ENCODE measurements around the gene EXOSC2. TPM values are rescaled to one million over a fixed set of nuclear protein-coding genes. Genes with fewer than 3 reads are reported as not detected.
A peak's percentile ranks its signal among the peaks of the same experiment; 100 is the strongest.

EXOSC2 gene
- total RNA-seq, 2 donors from 2014 or later: 58.8 to 103 TPM

DNA sequence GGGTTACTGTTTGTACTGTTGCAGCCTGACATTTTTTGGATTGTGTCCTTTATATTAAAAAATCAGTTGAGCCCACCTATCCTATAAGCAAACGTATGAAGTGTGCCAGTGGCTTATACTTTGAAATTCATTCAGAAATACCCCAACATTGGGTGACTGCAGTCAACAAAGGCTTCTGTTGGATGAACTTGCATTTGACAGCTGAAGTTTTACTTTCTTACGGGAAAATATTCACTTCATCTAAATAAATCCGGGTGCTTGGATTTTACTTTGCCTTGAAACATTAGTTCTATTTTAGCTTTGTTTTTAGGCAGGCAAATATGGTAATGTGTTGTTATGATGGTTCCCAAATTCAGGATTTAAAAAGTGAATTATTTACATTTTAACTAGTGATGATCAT lies 21.7 kb downstream of the EXOSC2 start:
- Mint-ChIP-seq H3K27ac (no peak overlapping the region), H3K36me3 (no peaks in the 10 kb centered on the region), H3K4me1 (ENCODE audit: low read depth in 2 of 2) (peaks cover 29 to 30% of the 10 kb centered on the region in 2 donors), H3K27me3 (no peaks in the 10 kb centered on the region), H3K9me3 (no peaks in the 10 kb centered on the region), H3K4me3 (peak overlapping the region; percentile 96)
- DNase-seq (ENCODE audit: low spot score) (no peak), ATAC-seq (no peak)

DNA sequence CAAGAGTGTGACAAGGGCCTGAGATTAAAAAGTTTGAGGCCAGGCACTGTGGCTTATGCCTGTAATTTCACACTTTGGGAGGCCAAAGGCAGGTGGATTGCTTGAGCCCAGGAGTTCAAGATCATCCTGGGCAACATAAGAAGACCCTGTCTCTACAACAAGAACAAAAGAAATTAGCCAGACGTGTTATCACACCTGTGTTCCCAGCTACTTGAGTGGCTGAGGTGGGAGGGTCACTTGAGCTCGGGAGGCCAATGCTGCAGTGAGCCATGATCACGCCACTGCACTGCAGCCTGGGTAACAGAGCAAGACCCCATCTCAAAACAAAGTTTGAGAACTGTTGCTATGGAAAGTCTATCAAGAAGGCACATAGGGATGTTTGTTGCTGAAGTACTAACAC lies 25.0 kb downstream of the EXOSC2 start:
- DNase-seq (ENCODE audit: low spot score) (no peak), ATAC-seq (no peak)
- Mint-ChIP-seq H3K27ac (no peak overlapping the region), H3K9me3 (no peaks in the 10 kb centered on the region), H3K27me3 (no peaks in the 10 kb centered on the region), H3K36me3 (no peaks in the 10 kb centered on the region), H3K4me1 (ENCODE audit: low read depth in 2 of 2) (peaks cover 26 to 27% of the 10 kb centered on the region in 2 donors), H3K4me3 (no peak overlapping the region)

DNA sequence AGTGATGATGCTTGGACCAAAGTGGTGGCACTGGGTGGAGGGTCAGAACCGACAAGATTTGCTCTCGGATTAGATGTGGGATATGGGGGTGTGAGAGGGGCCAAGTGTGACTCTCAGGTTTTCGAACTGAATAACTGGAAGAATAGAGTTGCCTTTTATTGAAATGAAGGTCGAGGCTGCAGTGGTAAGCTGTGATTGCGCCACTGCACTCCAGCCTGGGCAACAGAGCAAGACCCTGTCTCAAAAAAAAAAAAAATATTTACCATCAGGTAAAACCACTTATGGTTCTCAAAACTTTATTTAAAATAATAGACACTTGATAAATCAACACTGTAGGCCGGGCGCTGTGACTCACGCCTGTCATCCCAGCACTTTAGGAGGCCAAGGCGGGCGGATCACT lies 27.2 kb downstream of the EXOSC2 start:
- no peak overlapping the region for H3K27ac Mint-ChIP-seq
- DNase-seq (ENCODE audit: low spot score): no peak
- H3K4me1 Mint-ChIP-seq (ENCODE audit: low read depth in 2 of 2): peaks cover 4 to 11% of the 10 kb centered on the region in 2 donors
- no peaks in the 10 kb centered on the region for H3K27me3 Mint-ChIP-seq
- H3K9me3 Mint-ChIP-seq: no peaks in the 10 kb centered on the region
- H3K4me3 Mint-ChIP-seq: no peak overlapping the region
- H3K36me3 Mint-ChIP-seq: no peaks in the 10 kb centered on the region
- ATAC-seq: no peak

DNA sequence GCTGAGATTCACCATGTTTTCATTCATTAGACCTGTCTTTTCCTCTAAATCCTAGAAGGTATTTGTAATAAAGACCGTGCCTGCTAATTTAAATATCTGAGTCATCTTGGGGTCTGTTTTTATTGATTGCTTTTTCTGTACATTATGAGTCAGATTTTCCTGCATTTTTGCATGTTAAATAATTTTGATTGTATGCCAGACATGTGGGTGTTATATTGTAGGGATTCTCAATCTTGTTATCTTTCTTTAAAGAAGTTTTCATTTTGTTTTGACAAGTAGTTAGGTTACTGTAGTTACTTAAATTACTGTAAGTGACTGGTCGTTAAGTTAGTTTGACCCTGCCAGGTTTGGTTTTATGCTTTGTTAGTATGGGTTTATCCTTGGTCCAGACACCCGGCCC lies 35.1 kb downstream of the EXOSC2 start:
- Mint-ChIP-seq H3K4me1 (ENCODE audit: low read depth in 2 of 2) (peaks cover 12 to 18% of the 10 kb centered on the region in 2 donors), H3K9me3 (no peaks in the 10 kb centered on the region), H3K36me3 (no peaks in the 10 kb centered on the region), H3K27ac (no peak overlapping the region), H3K27me3 (no peaks in the 10 kb centered on the region), H3K4me3 (no peak overlapping the region)
- no peak for ATAC-seq
- no peak for DNase-seq (ENCODE audit: low spot score)

DNA sequence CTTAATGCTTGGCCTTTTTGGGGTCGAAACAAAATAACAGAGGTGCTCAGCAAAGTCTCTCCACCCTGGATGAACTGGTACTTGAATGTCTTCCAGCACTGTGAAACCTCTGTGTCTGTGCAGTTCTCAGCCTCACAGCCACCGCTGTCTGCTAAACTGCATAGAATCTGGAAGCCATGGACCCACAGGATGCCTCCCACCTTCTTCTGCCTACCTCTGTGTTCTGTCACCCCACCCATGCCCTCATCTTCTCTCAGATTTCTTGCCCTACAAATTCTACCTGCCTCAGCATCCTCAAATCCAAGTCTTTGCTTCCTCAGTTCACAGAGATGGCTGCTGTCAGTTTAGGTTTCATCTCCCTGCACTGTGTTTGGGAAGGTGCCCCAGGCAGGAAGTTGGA lies 35.6 kb downstream of the EXOSC2 start:
- ATAC-seq (no peak), DNase-seq (ENCODE audit: low spot score) (no peak)
- H3K4me1 Mint-ChIP-seq (ENCODE audit: low read depth in 2 of 2): peaks cover 12 to 18% of the 10 kb centered on the region in 2 donors
- H3K4me3 Mint-ChIP-seq: no peak overlapping the region
- H3K9me3 Mint-ChIP-seq: no peaks in the 10 kb centered on the region
- H3K27me3 Mint-ChIP-seq: no peaks in the 10 kb centered on the region
- H3K36me3 Mint-ChIP-seq: no peaks in the 10 kb centered on the region
- H3K27ac Mint-ChIP-seq: peak overlapping the region in 1 of 2 donors; percentile 17

DNA sequence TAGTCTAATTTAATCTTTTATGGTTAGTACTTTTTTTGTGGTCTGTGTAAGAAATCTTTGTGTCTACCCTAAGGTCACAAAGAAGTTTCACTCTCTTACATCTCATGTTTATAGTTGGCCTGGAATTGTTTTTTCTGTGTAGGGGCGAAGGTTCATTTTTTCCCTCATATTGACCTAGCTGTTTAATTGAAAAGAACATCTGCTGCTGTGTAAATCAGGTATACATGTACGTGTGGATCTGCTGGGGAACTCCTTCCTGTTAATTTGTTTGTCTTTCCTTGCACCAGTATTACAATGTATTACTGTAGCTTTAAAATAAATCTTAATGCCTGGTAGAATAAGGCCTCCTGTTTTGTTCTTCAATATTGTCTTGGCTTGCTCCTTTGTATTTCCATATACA lies 37.8 kb downstream of the EXOSC2 start:
- Mint-ChIP-seq H3K4me1 (ENCODE audit: low read depth in 2 of 2) (peaks cover 12 to 18% of the 10 kb centered on the region in 2 donors), H3K9me3 (no peaks in the 10 kb centered on the region), H3K27ac (no peak overlapping the region), H3K27me3 (no peaks in the 10 kb centered on the region), H3K36me3 (no peaks in the 10 kb centered on the region), H3K4me3 (no peak overlapping the region)
- DNase-seq (ENCODE audit: low spot score) (no peak), ATAC-seq (no peak)

DNA sequence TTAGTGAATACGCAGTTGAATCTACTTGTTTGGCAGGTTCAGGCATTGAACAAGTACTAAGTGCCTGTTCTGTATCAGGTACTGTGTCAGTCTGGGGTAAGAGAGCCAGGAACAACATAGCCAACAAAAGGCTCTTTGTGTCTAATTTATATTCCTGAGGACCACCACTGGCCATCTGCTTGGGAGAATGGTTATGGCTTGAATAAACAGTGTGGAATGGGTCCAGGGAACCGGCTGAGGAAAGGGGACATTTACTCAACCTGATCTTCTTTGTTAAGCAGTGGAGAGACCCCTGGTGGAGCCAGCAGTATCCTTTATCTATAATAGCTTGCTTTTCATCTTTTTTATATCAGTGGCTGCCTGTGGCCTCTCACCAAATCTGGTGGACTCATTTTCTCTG lies 38.6 kb downstream of the EXOSC2 start:
- H3K9me3 Mint-ChIP-seq: no peaks in the 10 kb centered on the region
- no peak for ATAC-seq
- no peak overlapping the region for H3K4me3 Mint-ChIP-seq
- no peaks in the 10 kb centered on the region for H3K27me3 Mint-ChIP-seq
- no peak overlapping the region for H3K27ac Mint-ChIP-seq
- no peak for DNase-seq (ENCODE audit: low spot score)
- no peaks in the 10 kb centered on the region for H3K36me3 Mint-ChIP-seq
- H3K4me1 Mint-ChIP-seq (ENCODE audit: low read depth in 2 of 2): peaks cover 12 to 18% of the 10 kb centered on the region in 2 donors

DNA sequence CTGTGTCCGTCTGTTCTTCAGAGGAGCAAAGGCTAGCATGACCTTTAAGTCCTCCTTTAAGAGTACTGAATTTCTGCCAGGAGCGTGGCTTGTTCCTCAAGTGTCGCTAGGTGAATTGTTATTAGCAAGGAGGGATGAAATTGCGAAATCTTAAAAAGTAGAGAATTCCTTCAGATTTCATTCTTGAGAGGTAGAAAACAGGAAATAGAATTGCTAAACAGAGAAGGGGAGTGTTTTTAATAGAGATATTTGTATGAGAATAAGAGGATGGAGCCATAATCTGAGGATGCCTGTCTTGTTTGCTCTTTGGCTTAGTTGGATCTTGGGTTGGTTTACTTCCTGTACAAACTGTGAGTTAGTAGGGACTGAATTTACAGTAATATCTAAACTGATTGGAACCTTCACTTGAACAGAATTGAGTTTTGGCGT lies 39.2 kb downstream of the EXOSC2 start:
- no peak overlapping the region for H3K4me3 Mint-ChIP-seq
- peaks cover 12 to 18% of the 10 kb centered on the region in 2 donors for H3K4me1 Mint-ChIP-seq (ENCODE audit: low read depth in 2 of 2)
- no peaks in the 10 kb centered on the region for H3K36me3 Mint-ChIP-seq
- no peaks in the 10 kb centered on the region for H3K27me3 Mint-ChIP-seq
- H3K27ac Mint-ChIP-seq: no peak overlapping the region
- DNase-seq (ENCODE audit: low spot score): no peak
- ATAC-seq: no peak
- no peaks in the 10 kb centered on the region for H3K9me3 Mint-ChIP-seq

DNA sequence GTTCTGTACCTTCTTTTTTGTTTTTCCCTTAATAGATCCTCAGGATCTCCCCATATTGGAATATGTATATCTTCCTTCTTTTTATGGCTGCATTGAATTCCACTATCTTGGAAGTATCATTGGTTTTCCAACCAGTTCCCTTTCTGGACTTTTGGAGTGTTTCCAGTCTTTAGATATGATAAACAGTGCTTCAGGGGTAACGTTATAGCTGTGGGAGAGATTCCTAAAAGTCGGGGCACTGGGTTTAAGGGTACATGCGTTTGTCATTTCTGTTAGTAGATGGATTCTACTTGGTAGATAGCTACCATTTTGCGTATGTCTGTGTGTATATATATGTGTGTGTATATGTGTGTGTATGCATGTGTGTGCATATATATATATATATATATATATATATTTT lies 42.0 kb downstream of the EXOSC2 start:
- no peak for DNase-seq (ENCODE audit: low spot score)
- Mint-ChIP-seq H3K27ac (no peak overlapping the region), H3K4me3 (no peak overlapping the region), H3K36me3 (no peaks in the 10 kb centered on the region), H3K9me3 (no peaks in the 10 kb centered on the region), H3K4me1 (ENCODE audit: low read depth in 2 of 2) (peaks cover 8% of the 10 kb centered on the region in 2 donors), H3K27me3 (no peaks in the 10 kb centered on the region)
- no peak for ATAC-seq

DNA sequence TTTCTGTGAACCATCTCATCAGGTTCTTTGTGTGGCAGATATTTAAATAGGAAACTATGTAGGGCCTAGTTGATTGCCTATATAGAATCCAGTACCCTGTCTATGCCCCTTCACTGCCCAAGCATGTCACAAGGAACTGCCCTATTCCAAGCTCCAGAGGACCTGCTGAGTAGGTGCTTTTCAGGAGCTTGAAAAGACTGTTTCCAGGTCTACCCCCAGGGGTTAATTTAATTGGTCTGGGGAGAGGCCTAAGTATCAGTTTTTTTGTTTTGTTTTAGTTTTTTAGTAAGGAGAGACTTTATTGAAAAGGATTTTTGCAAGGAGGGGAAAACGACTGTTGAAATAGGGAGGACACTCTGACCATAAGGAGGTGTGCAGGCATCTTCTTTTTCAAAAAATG lies 43.3 kb downstream of the EXOSC2 start:
- Mint-ChIP-seq H3K4me3 (no peak overlapping the region), H3K27ac (no peak overlapping the region), H3K9me3 (no peaks in the 10 kb centered on the region), H3K36me3 (no peaks in the 10 kb centered on the region), H3K4me1 (ENCODE audit: low read depth in 2 of 2) (peaks cover 8 to 12% of the 10 kb centered on the region in 2 donors), H3K27me3 (no peaks in the 10 kb centered on the region)
- DNase-seq (ENCODE audit: low spot score) (no peak), ATAC-seq (no peak)

DNA sequence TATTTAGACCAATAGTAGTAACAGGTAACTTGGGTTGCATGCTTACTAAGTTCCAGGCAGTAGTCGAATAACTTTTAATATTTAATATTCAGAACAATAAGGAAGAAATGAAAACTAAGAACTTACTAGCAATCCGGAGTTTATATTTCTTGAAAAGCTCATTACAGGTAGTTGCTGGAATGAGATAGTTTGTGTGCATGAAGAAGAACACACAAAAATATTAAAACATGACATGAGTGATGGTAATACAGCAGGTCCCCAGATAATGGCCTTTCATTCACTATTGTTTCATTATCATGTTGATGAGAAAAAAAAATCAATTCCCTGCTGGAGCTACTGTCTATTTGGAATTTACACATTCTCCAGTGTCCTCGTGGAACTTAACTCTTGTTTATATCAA lies 44.7 kb downstream of the EXOSC2 start:
- Mint-ChIP-seq H3K27me3 (no peaks in the 10 kb centered on the region), H3K36me3 (no peaks in the 10 kb centered on the region), H3K4me3 (no peak overlapping the region), H3K9me3 (no peaks in the 10 kb centered on the region), H3K4me1 (ENCODE audit: low read depth in 2 of 2) (peaks cover 0 to 4% of the 10 kb centered on the region in 2 donors), H3K27ac (no peak overlapping the region)
- DNase-seq (ENCODE audit: low spot score) (no peak), ATAC-seq (no peak)

DNA sequence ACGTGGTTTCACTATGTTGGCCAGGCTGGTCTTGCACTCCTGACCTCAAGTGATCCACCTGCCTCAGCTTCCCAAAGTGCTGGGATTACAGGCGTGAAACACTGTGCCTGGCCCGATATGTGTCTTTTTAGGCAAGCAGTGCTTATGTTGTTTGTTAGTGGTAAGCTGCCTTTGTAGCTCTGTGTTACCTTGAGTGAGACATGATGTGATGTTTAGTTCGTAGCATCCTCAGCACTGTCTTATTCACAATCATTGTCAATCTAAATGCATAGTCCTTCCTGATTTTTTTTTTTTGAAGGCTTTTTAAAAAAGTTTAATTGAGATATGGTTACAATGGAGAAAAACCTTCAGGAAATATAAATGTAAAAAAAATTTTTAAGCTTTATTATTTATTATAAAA lies 45.5 kb downstream of the EXOSC2 start:
- peaks cover 0 to 6% of the 10 kb centered on the region in 2 donors for H3K4me1 Mint-ChIP-seq (ENCODE audit: low read depth in 2 of 2)
- H3K27me3 Mint-ChIP-seq: no peaks in the 10 kb centered on the region
- H3K36me3 Mint-ChIP-seq: no peaks in the 10 kb centered on the region
- DNase-seq (ENCODE audit: low spot score): no peak
- H3K27ac Mint-ChIP-seq: no peak overlapping the region
- no peak for ATAC-seq
- H3K4me3 Mint-ChIP-seq: no peak overlapping the region
- no peaks in the 10 kb centered on the region for H3K9me3 Mint-ChIP-seq

DNA sequence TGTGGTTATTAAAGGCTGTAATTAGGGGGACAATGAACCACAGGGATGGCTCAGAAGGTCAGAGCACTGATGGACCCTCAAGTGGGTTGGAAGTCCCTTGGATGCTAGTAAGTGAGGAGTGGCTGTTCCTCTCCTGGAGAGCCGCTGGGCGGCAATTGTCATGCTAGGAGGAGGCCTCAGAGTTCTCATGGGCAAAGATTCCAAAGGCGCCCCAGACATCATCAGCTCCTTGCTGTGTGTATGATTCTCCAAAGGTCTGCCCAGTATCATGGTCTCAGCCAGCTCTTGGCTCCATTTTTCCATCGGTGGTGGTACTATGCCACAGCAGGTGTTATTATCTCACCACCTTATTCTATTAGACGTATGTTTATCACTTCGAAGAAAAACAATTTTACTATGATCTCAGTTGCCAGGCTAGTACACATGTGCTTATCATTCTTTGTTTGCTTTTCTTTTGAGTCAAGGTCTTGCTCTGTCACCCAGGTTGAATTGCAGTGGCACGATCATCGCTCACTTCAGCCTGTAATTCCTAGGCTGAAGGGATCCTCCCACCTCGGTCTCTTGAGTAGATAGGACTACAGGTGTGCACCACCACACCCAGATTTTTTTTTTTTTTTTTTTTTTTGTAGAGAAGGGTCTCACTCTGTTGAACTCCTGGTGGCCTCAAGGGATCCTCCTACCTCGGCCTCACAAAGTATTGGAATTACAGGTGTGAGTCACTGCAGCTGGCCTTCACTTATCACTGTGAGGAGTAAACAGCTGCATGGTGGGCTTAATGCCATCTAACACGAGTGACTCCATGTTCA lies 46.8 kb downstream of the EXOSC2 start:
- Mint-ChIP-seq H3K4me3 (no peak overlapping the region), H3K9me3 (no peaks in the 10 kb centered on the region), H3K4me1 (ENCODE audit: low read depth in 2 of 2) (peaks cover 4 to 6% of the 10 kb centered on the region in 2 donors), H3K27me3 (no peaks in the 10 kb centered on the region), H3K27ac (no peak overlapping the region), H3K36me3 (no peaks in the 10 kb centered on the region)
- DNase-seq (ENCODE audit: low spot score) (no peak), ATAC-seq (no peak)

DNA sequence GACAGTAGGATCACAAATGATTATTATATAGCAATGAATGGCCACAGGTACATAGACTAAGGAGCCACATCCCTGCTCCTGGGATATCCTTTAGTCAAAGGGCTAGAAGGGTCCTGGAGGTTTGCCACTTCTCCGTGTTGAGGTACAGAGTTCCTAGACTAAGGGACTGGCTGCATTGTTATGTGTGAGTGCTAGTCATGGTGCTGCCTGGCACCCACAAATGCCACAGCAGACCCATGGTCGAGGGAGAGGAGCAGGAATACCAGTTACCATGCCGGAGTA lies 47.4 kb downstream of the EXOSC2 start:
- Mint-ChIP-seq H3K4me3 (no peak overlapping the region), H3K36me3 (no peaks in the 10 kb centered on the region), H3K27me3 (no peaks in the 10 kb centered on the region), H3K4me1 (ENCODE audit: low read depth in 2 of 2) (peaks cover 6% of the 10 kb centered on the region in 2 donors), H3K27ac (no peak overlapping the region), H3K9me3 (no peaks in the 10 kb centered on the region)
- DNase-seq (ENCODE audit: low spot score) (no peak), ATAC-seq (no peak)

Data from natural killer cell treated with Interleukin-12 subunit alpha and Interleukin-12 subunit beta and Interleukin-15 and Interleukin-18, amount 100 ng/mL, for 72 hours (primary cell).